ENCODE measurements around the gene CIAO3.
"Not testable (repeated sequence)": the region's sequence is repeated elsewhere in the genome, so short reads cannot be mapped to it uniquely, and the experiment has no call there.

Gene CIAO3

DNA sequence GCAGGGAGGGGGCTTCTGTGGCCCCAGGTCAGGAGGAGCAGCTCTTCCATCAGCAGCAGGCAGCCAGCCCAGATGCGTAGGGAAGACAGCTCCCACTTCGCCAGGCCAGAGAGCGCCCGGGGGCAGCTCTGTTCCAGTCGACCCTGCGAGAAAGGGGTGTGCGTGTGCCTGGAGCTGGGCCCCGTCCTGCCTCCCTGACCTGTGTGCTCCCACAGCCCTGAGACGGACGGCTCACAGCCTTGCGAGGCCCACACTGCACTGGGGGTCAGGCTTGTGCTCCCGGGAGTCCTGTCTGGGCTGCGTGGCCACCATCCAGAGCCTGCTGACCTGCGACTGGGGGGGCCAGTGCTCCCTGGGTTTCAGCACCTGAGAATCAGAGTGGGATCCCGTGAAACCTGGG, 19.3 kb upstream of the CIAO3 start:
- DNase-seq (ENCODE audit: low spot score), result no peak

DNA sequence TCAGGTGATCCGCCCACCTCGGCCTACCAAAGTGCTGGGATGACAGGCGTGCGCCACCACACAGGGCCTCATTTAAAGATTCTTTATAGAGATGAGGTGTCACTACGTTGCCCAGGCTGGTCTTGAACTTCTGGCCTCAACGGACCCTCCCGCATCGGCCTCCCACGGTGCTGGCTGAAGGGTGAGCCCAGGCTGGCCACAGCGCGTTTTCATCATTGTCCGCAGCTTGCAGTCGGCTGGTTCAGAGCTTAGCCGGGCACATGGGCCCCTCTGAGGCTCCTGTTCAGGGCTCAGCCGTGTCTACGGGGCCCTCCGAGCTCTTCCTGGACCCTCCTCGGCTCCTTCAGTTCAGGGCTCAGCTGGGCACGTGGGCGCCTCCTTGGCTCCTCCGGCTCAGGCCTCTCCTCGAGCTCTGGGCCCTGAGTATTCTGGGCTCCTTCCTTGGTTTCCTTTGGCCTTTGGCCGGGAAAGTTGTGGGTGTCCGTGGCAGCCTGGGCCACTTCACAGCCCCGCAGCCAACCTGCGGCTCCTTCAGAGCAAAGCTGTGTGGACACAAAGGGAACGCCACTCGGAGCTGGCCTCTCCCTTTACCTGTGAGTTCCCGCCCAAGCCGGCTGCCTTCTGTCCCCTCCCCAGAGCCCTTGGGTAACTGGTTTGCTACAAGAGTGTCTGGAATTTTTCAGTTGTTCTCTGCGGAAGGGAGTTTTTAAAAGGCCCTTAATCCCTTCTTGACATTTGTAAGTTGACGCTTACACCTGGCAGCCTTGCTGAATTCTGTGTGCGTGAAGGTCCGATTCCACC, 18.5 kb upstream of the CIAO3 start:
- no peak for DNase-seq (ENCODE audit: low spot score)

DNA sequence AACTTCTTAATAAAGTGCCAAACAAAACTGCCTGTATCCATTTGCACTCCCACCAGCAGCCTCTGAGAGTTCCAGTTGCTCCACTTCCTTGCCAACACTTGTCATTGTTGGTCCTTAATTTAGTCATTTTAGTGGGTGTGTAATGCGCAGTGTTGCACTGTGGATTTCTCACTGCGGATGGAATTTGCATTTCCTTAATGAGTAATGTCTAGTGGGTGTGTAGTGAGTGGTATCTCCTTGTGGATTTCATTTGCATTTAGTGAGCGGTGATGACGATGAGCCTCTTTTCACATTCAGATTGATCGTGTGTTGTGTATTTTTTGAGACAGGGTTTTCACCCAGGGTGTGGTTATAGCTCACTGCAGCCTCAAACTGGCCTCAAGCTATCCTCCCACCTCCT, 15.6 kb upstream of the CIAO3 start:
- DNase-seq (ENCODE audit: low spot score), result no peak

DNA sequence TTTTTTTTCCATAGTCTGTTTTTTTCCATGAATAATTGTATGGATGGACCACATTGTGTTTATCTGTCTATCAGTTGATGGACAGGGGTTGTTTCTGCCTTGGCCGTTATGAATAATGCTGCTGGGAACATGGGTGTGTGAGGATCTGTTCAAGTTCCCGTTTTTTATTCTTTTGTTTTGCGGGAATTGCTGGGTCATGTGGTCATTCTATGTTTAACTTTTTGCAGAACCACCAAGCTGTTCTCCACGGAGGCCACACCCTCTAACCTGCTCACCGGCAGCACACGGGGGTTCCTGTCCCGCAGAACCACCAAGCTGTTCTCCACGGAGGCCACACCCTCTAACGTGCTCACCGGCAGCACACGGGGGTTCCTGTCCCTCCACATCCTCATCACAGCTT, 13.9 kb upstream of the CIAO3 start:
- no peak for DNase-seq (ENCODE audit: low spot score)

DNA sequence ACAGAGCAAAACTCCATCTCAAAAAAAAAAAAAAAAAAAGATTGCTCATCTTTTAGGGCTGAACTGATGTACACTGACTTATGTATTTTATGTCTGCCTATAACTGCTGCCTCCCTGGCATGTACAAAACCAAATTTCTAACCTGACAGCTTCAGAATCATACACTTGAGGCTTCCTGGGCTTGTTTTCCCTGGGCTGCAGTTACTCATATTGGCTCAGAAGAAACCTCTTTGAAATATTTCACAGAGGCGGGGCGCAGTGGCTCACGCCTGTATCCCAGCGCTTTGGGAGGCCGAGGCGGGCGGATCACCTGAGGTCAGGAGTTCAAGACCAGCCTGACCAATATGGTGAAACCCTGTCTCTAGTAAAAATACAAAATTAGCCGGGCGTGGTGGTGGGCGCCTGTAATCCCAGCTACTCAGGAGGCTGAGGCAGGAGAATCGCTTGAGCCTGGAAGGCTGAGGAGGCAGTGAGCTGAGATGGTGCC, 13.4 kb upstream of the CIAO3 start:
- DNase-seq (ENCODE audit: low spot score), result not testable (repeated sequence)

DNA sequence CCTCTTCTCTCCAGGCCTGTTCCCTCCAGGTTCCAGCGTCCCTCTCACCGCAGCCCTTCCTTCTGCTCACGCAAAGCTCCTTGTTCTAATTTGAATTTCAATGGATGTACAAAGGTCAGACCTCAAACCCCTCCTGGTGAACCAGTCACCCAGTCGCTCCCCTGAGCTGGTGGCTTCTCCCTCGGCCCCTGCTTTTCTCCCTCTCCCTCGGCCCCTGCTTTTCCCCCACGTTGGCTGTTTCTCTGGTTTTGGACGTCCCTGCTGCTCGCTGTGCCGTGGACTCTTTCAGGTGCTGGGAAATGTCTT, 11.2 kb upstream of the CIAO3 start:
- DNase-seq (ENCODE audit: low spot score), result no peak

DNA sequence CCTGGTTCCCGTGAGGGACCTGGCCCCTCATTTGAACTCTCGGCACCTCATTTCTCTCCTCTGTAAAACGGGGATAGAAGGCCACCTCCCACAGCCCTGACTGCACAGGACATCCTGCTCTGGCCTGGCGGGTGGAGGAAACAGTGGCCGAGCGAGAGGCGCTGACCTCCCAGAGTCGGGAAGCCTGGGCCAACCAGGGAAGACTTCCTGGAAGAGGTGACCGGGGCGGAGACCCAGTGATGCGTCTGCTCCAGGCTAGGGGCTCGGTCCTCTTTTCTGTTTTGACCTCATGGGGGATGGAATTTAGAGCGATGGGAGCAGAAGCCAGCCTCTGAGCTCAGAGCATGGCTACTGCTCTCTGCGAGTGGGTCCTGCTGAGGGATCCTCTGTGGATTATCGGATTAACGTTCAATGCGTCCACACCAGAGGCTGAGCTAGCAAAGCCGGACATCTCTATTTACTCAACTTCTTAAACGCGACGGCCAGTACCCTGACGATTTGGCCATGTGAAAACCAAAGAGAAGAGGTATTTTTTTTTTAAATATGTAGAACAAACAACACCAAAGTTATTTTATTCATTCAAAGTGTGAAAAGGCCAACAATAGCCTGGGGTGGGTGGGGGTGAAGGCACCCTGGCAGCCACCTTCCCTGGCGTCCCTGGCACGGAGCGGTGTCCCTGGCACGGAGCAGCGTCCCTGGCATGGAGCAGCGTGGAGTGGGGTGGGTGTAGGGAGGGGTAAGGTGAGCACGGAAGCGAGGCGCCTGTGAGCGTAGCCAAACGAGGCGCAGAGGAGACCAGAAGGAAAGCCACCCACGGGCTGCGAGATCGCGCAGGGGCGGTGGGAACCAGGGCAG, 10.6 kb upstream of the CIAO3 start:
- no peak for DNase-seq (ENCODE audit: low spot score)

DNA sequence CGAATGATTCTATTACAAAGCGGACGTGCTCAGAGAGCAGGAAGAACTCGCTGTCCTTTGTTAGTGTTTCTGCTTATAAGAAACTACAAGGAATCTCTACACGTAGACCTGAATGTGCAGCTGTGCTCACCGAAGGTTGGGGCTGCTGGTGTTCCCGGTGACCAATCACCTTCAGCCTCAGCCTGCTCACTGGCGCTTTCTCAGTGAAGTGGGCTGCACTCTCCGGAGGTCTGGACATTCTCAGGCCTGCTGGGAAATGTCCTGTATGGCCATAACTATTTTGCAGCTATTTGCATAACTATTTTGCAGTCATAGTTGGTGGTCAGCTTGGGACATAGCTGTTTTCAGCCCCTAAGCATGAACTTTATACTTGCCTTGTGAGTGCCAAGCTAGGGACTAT, 9.7 kb upstream of the CIAO3 start:
- DNase-seq (ENCODE audit: low spot score), result no peak

DNA sequence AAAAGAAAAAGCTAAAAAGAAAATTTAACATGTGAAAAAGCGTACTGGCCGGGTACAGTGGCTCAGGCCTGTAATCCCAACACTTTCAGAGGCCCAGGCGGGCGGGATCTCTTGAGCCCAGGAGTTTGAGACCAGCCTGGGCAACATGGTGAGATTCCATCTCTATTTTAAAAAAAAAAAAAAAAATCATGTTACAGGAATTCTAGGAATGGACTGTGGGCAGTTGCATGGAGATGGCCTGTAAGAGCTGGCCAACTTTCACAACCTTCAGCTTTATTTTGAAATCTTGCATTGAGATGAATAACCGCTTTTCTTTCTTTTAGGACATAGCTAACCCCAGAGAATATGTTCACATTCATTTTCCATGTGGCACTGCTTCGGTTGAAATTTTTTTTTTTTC, 8.2 kb upstream of the CIAO3 start:
- no peak for DNase-seq (ENCODE audit: low spot score)

DNA sequence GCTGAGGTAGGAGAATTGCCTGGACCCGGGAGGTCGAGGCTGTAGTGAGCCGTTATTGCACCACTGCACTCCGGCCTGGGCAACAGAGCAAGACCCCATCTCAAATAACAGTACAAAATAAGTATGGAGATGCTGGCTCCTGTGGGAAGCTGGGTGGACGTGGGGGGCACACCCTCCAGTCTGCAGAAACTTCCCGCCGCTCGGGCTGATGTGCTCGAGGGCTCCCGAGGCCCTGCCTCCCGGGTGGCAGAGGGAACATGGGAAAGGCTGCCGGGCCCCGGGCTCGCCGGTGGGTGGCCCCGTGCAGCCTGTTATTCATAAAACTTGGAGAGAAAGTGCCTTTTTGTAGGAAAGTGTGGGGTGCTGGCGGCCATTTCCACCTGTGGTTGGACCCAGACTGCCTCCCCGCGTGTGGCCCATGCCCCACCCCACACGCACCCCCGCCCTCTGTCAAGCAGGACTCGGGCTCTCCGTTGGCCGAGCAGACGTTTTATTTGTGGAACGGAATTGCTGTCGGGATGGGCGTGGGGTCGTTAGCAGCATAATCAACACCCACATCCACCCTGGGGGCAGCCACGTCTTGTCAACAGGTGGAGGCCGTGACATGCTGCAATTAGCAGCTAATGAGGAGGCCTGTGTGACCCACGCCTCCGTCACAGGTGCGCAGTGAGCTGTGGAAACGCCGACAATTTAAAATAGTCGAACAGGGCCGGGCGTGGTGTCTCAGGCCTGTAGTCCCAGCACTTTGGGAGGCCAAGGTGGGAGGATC, 7.4 kb upstream of the CIAO3 start:
- DNase-seq (ENCODE audit: low spot score), result no peak

DNA sequence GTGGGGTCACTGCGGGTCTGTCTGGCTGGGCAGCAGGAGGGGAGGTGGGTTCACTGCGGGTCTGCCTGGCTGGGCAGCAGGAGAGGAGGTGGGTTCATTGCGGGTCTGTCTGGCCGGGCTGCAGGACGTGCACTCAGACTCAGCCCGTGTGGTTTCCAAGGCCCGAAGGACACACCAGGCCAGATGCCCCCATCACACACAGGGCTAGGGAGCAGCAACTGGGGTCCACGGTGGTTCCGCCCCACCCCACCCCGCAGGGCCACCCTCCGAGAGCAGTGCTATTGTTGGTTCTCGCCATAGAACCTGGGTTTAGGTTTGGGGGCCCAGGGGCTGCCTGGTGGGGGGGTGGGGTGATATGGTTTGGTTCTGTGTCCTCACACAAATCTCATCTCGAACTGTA, 5.8 kb upstream of the CIAO3 start:
- no peak for DNase-seq (ENCODE audit: low spot score)

DNA sequence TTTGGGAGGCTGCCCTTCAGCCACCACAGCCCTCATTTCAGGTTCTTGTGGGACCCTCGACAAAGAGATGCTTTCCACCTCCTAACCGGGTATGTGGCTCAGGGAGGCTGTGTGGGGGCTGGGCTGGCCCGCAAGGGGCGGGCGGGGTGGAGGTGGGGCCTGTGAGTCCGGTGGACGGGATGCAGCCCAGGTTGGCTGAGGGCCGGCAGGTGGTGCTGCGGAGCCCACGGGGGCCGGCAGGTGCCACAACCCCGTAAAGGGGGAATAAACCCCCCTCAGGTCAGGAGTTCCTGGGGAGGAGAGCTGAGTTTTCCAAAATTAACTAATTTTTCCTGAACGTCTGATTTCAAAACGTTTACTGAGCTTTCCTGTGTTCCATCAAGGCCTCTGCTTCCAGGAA, 4.9 kb upstream of the CIAO3 start:
- peak; percentile 71 for DNase-seq (ENCODE audit: low spot score)

DNA sequence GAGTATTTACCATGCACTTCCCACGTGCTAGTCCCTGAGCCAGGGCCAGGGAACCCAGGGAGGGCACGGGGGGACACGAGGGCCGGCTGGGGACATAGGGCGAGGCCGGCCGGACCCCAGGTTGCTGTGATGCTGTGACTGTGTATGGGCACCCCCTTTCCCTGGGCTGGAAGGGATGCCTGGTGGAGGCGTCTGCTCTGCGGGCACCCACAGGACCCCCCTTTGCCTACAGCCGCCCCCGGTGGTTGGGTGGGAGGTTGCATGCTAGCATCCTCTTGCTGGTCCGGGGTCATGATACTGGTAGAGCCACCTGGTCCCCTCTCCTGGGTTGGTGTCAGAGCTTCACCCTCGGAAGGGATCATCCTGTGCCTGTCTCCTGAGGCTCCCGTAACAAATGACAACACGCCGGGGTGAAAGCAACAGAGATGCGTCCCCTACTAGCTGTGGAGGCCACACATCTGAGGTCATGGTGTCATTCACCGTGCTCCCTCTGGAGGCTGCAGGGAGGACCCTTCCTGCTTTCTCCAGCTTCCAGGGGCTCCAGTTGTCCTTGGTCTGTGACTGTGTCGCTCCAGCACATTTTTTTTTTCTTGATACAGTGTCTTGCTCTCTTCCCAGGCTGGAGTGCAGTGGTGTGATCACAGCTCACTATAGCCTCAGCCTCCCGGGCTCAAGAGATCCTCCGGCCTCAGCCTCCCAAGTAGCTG, 3.1 kb upstream of the CIAO3 start:
- no peak for DNase-seq (ENCODE audit: low spot score)

DNA sequence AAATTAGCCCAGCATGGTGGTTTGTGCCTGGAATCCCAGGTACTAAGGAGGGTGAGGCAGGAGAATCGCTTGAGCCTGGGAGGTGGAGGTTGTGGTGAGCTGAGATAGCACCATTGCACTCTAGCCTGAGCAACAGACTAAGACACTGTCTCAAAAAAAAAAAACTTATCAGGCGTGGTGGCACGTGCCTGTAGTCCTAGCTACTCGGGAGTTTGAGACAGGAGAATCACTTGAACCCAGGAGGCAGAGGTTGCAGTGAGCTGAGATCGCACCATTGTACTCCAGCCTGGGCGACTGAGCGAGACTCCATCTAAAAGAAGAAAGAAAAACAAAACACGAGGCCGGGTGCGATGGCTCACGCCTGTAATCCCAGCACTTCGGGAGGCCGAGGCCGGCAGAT, 2.1 kb upstream of the CIAO3 start:
- not testable (repeated sequence) for DNase-seq (ENCODE audit: low spot score)

DNA sequence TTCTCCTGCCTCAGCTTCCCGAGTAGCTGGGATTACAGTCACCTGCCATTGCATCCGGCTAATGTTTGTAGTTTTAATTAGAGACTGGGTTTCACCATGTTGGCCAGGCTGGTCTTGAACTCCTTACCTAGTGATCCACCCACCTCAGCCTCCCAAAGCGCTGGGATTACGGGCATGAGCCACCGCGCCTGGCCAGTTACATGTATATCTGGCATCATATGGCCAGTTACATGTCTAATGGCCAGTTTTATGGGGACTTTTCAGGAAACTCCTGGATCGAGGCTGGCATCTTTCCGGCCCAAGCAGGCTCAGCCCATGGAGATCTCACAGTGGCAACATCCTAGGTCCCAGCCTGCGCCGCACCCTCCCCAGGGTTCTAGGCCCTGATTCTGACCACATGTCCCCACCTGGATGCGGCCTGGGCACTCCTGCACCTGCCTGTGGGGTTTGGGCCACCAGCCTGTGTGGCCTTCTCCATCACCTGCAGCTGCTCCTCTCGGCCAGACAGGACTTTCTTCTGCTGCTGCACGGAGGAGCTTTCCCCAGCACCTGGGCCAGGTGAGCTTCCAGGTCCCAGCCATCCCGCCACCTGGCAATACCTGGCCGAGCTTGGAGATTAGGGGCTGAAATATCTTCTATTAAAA, 1.3 kb upstream of the CIAO3 start:
- no peak for DNase-seq (ENCODE audit: low spot score)

DNA sequence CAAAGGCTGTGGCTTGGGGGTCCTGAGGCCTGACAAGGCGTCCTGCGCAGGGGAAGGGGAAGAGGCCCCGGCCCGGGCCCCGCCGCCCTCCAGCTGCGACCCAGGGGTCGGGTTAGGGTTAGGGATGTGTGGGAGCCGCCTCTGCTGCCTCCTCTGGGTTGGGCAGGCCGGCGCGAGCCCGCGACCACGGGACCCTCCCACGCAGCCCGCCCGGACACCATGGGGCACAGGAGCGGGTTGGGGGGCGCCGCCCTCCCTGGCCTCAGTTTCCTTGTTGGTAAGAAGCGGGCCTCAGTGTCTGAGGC, 386 bp downstream of the CIAO3 start:
- no peak for DNase-seq (ENCODE audit: low spot score)

DNA sequence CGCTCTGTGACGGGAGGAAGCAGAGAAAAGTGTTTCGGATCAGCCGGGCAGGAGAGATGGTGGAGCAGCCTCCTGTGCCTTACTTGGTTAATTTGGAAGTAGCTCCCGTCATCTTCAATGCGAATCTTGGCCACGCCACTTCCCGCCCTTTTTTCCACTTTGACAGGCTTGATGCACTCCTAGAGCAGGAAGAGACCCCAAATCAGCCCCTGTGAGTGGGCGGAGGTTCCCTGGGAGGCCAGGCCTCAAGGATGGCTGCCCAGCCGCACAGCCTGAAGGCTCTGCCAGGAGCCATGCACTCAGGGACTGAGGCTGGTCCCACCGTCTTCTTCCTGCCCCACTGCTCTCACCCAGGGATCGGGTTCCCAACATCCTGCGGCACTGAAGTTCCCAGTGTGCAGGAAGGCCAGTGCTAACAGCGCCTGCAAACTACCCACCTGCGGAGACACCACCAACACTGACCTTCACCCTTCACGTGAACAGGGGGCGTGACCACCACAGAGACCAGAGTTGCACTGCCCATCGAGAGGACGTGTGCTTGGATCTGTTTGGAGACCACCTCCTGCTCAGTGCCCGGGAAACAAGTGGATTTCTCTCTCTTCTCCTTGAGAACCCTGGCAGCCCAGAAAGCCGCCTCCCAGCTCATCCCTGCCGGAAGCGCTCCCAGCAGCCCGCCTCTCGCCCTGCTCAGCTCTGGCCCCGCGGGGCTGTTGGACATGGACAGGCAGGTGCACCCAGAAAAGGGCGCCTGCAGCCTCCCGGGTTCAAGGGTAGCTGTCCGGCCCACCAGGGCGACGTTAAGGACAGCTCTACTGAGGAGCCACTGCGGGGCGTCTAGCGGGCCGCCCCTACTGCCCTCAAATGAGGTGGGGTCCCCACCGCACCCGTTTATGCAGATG, 988 bp downstream of the CIAO3 start:
- DNase-seq (ENCODE audit: low spot score), result no peak

DNA sequence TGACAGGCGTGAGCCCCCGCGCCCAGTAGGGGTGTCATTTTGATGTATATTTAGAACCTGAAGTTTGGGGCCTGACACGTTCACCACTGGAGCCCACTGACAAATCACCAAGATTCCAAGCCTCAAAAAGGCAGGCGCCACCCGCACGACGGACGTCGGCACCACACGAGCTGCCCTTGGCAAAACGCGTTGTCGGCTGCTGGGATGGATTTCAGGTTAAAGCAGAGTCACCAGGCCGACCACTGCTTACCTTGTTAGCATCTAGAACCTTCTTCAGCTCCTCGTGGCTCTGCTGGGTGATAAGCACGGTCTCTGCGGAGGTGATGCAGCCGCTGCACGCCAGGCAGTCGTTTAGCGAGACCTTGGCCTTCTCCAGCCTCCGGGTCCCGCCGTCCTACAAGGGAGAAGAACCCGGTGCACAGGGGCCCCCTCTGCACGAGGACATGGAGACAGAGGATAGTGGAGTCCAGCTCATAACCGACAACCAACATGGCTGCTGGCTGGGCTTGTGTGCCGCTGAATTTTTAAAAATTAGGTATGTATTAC, 3.8 kb downstream of the CIAO3 start:
- DNase-seq (ENCODE audit: low spot score), result no peak

DNA sequence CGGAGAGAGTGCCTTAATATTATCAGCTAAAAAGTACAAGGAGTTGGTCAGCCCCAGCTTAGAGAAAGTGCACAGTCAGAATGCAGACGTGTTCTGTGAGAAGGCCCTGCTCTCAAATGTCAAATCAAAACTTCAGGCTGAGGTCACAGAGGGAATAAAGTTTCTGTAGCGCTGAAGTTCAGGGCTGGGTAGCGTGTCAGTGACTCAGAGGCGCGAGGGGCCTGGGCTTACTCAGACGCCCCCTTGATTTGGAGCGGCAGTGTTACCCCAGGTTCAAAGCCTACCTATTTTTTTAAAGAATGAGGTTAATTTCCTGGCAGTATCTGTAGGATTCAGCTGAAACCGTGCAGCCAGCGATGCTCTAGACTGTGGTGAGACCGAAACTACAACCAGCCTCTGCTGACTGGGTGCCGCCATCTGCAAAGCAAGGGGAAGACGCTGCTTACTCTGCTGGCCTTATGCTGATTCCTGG, 4.8 kb downstream of the CIAO3 start:
- DNase-seq (ENCODE audit: low spot score), result no peak

Measured in HuH-7.5 (cell line).